ENCODE data around the gene LTF.

DNA sequence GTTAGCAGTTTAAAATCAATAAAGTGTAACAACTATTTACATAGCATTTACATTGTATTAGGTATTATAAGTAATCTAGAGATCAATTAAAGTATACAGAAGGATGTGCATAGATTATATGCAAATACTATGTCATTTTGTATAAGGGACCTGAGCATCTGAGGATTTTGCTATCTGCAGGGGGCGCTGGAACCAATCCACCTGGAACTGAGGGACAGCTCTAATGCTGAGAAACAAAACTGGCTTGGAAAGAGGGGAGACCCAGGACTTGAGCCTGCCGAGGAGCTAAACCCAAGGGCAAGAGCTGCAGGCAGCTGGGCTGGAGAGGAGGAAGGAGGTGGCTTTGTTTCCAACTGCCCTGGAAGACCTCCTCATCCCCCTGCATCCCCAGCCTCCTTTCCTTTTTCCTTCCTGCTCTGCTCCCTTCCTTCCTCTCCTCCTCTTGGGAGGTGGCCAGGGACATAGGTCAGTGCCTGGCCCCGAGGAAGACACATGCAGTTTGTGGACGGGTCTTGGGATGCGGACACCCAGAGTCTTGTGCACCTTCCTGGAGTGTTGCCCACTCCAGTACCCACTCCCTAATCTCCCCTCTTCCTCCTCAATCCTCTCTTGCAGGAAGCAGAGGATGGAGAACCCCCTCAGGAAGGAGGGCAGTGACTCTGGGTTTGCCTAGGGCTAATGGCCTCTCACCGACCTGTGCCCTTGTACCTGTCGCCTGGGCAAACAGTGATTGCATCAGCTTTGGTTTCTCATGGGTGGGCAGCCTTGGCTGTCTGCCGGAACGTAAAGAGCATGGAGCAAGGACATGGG is 32.2 kb upstream of the LTF start:
- TF ChIP-seq EZH2 (IDR thresholded peaks at IDR 0.05; ENCODE audit: low read depth, unreplicated experiment) = no peak
- peak; percentile 77 to 81 for TF ChIP-seq CTCF (conservative IDR thresholded peaks at IDR 0.05; ENCODE audit: low read depth in 2 of 2)
- no peak for TF ChIP-seq EZH2phosphoT487 (IDR thresholded peaks at IDR 0.05; ENCODE audit: unreplicated experiment)
- TF ChIP-seq POLR2AphosphoS5 (IDR thresholded peaks at IDR 0.05; ENCODE audit: low read depth) = no peak
